Measurements from ENCODE around the gene COQ10A. TPM values are rescaled to one million over a fixed set of nuclear protein-coding genes. Genes with fewer than 3 reads are reported as not detected.

The COQ10A gene
- total and polyA plus RNA-seq, 10 of the 15 experiments (the other 5 are each of a cell fraction or from before 2014, with no cell fraction given), result 3.3 to 19.5 (median 6.9) TPM

DNA sequence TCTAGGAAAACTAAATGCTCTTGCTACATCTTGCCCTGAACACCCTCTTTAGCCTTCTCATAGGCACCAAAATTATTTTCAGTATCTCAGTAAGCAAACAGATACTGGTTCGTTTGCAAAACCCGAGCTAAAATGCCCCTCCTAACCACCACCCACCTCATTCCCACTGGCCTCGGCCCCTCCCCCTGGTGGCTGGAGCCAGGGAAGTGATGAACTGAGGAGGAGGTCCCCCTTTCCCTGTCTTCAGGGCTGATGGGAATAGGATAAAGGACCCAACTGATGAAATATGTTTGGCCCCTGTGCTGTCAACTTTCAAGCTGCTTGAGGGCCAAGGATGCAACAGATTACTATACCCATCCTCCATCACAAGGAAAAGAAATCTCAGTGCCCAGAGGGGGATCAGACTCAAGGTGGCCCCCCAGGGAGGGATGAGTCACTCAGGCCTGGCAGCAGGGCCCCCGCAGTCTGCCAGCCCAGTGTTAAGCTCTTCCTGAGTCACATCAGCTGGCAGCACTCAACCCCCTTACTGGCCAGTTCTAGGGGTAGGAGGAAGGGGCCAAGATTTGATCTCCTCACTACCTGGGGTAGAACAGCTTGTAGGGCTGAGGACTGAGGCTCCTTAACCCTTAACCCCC lies 10.3 kb upstream of the COQ10A start:
- H2AFZ ChIP-seq (ENCODE audit: control insufficient read depth, low read depth, low read length), result no peak overlapping the region
- H3K4me3 ChIP-seq, result no peak overlapping the region
- H3K27ac ChIP-seq (ENCODE audit: control insufficient read depth, insufficient read depth), result no peak overlapping the region
- intact Hi-C loops (cut with micrococcal nuclease; ENCODE audit: unreplicated experiment) (no loop called here), in situ Hi-C loops (cut with MboI) (no loop called here)
- WGBS (ENCODE audit: insufficient coverage, insufficient replicate concordance, low lambda C conversion rate, missing lambda C conversion rate), result 46% methylated on average over 4 of the region's 4 CpGs
- peaks cover 14 to 22% of the 10 kb centered on the region in 2 experiments for H3K36me3 ChIP-seq (ENCODE audit: control insufficient read depth in 2 of 2, insufficient read depth in 2 of 2, low read length in 1 of 2)
- H3K79me2 ChIP-seq (ENCODE audit: control insufficient read depth, insufficient read depth, low read length), result peaks cover 11% of the 10 kb centered on the region
- DNase-seq (ENCODE audit: low read depth, low spot score), result no peak
- ChIA-PET SMC1A (ENCODE audit: uncharacterized antibody, unreplicated experiment) (interaction anchor here (0.6 to 1.5 kb wide), 4 partner anchors 23 to 211 kb away, joined by 3 to 5 read pairs (median 3); no protein-coding TSS in a partner anchor), RAD21 (ENCODE audit: unreplicated experiment) (interaction anchor here (1.4 to 2.8 kb wide), 4 partner anchors 35 to 102 kb away, joined by 3 to 12 read pairs (median 9); partner anchors contain the start of genes CNPY2 and RNF41), POLR2A (no interaction called here), CTCF (interaction anchor here (0.6 to 3.5 kb wide), 14 partner anchors 10 to 208 kb away, joined by 3 to 25 read pairs (median 4); partner anchors contain the start of genes COQ10A and SMARCC2)
- TSS peak; percentile 49 for BruUV-seq (replicated peaks)
- H3K27me3 ChIP-seq (replicated peaks in 1 of 2; ENCODE audit: control insufficient read depth in 2 of 2, insufficient read depth in 2 of 2, low read length in 1 of 2), result no peaks in the 10 kb centered on the region
- peak overlapping the region; percentile 80; the same call in 1 of the 2 replicates for H3K9ac ChIP-seq (ENCODE audit: control insufficient read depth, insufficient read depth, low read length)
- FAIRE-seq, result no peak
- no peak for ATAC-seq
- H4K20me1 ChIP-seq (ENCODE audit: control insufficient read depth, insufficient read depth), result no peaks in the 10 kb centered on the region
- H3K4me1 ChIP-seq (ENCODE audit: control insufficient read depth, insufficient read depth, low read length), result peaks cover 7% of the 10 kb centered on the region
- H3K9me3 ChIP-seq (replicated peaks; ENCODE audit: control insufficient read depth, insufficient read depth, low read length), result no peaks in the 10 kb centered on the region
- H3K4me2 ChIP-seq (ENCODE audit: control insufficient read depth, insufficient read depth), result peak overlapping the region; percentile 91
- TF ChIP-seq, protein P1, sequence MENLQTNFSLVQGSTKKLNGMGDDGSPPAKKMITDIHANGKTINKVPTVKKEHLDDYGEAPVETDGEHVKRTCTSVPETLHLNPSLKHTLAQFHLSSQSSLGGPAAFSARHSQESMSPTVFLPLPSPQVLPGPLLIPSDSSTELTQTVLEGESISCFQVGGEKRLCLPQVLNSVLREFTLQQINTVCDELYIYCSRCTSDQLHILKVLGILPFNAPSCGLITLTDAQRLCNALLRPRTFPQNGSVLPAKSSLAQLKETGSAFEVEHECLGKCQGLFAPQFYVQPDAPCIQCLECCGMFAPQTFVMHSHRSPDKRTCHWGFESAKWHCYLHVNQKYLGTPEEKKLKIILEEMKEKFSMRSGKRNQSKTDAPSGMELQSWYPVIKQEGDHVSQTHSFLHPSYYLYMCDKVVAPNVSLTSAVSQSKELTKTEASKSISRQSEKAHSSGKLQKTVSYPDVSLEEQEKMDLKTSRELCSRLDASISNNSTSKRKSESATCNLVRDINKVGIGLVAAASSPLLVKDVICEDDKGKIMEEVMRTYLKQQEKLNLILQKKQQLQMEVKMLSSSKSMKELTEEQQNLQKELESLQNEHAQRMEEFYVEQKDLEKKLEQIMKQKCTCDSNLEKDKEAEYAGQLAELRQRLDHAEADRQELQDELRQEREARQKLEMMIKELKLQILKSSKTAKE (IDR thresholded peaks at IDR 0.05; ENCODE audit: low read depth, poor library complexity, severe bottlenecking), result no peak
- TF ChIP-seq RAD21 (IDR thresholded peaks at IDR 0.05; ENCODE audit: insufficient read depth, low read depth, low read length), result no peak
- no peak for TF ChIP-seq SREBF1 (IDR thresholded peaks at IDR 0.05; ENCODE audit: low read length)
- TF ChIP-seq MEF2A (IDR thresholded peaks at IDR 0.05; ENCODE audit: insufficient read depth, low read depth, low read length), result no peak
- no peak for TF ChIP-seq TCF7 (IDR thresholded peaks at IDR 0.05; ENCODE audit: borderline replicate concordance)
- TF ChIP-seq PML (IDR thresholded peaks at IDR 0.05; ENCODE audit: low read length), result no peak
- TF ChIP-seq DPF2 (IDR thresholded peaks at IDR 0.05), result no peak
- TF ChIP-seq SMC3 (IDR thresholded peaks at IDR 0.05; ENCODE audit: borderline replicate concordance, low read length), result no peak
- TF ChIP-seq, protein P2, sequence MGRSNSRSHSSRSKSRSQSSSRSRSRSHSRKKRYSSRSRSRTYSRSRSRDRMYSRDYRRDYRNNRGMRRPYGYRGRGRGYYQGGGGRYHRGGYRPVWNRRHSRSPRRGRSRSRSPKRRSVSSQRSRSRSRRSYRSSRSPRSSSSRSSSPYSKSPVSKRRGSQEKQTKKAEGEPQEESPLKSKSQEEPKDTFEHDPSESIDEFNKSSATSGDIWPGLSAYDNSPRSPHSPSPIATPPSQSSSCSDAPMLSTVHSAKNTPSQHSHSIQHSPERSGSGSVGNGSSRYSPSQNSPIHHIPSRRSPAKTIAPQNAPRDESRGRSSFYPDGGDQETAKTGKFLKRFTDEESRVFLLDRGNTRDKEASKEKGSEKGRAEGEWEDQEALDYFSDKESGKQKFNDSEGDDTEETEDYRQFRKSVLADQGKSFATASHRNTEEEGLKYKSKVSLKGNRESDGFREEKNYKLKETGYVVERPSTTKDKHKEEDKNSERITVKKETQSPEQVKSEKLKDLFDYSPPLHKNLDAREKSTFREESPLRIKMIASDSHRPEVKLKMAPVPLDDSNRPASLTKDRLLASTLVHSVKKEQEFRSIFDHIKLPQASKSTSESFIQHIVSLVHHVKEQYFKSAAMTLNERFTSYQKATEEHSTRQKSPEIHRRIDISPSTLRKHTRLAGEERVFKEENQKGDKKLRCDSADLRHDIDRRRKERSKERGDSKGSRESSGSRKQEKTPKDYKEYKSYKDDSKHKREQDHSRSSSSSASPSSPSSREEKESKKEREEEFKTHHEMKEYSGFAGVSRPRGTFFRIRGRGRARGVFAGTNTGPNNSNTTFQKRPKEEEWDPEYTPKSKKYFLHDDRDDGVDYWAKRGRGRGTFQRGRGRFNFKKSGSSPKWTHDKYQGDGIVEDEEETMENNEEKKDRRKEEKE (IDR thresholded peaks at IDR 0.05), result no peak
- TF ChIP-seq IKZF1 (conservative IDR thresholded peaks at IDR 0.05), result no peak
- TF ChIP-seq GABPA (IDR thresholded peaks at IDR 0.05; ENCODE audit: low read depth), result no peak
- TF ChIP-seq ETV6 (conservative IDR thresholded peaks at IDR 0.05 in 1 of 2, IDR thresholded peaks at IDR 0.05 in 1 of 2; ENCODE audit: borderline replicate concordance in 1 of 2, low read depth in 1 of 2), result no peak
- no peak for TF ChIP-seq NR2C2 (IDR thresholded peaks at IDR 0.05; ENCODE audit: borderline replicate concordance, control insufficient read depth, insufficient read length, low read depth)
- TF ChIP-seq, protein P3, sequence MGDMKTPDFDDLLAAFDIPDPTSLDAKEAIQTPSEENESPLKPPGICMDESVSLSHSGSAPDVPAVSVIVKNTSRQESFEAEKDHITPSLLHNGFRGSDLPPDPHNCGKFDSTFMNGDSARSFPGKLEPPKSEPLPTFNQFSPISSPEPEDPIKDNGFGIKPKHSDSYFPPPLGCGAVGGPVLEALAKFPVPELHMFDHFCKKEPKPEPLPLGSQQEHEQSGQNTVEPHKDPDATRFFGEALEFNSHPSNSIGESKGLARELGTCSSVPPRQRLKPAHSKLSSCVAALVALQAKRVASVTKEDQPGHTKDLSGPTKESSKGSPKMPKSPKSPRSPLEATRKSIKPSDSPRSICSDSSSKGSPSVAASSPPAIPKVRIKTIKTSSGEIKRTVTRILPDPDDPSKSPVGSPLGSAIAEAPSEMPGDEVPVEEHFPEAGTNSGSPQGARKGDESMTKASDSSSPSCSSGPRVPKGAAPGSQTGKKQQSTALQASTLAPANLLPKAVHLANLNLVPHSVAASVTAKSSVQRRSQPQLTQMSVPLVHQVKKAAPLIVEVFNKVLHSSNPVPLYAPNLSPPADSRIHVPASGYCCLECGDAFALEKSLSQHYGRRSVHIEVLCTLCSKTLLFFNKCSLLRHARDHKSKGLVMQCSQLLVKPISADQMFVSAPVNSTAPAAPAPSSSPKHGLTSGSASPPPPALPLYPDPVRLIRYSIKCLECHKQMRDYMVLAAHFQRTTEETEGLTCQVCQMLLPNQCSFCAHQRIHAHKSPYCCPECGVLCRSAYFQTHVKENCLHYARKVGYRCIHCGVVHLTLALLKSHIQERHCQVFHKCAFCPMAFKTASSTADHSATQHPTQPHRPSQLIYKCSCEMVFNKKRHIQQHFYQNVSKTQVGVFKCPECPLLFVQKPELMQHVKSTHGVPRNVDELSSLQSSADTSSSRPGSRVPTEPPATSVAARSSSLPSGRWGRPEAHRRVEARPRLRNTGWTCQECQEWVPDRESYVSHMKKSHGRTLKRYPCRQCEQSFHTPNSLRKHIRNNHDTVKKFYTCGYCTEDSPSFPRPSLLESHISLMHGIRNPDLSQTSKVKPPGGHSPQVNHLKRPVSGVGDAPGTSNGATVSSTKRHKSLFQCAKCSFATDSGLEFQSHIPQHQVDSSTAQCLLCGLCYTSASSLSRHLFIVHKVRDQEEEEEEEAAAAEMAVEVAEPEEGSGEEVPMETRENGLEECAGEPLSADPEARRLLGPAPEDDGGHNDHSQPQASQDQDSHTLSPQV (IDR thresholded peaks at IDR 0.05), result no peak
- no peak for TF ChIP-seq HDAC6 (IDR thresholded peaks at IDR 0.05; ENCODE audit: unreplicated experiment)
